ENCODE measurements around the gene STC2. TPM values are rescaled to one million over a fixed set of nuclear protein-coding genes. Genes with fewer than 3 reads are reported as not detected.
A peak's percentile ranks its signal among the peaks of the same experiment; 100 is the strongest.

Gene STC2
- total RNA-seq, 1 donor from 2014 or later, result 15.5 TPM

DNA sequence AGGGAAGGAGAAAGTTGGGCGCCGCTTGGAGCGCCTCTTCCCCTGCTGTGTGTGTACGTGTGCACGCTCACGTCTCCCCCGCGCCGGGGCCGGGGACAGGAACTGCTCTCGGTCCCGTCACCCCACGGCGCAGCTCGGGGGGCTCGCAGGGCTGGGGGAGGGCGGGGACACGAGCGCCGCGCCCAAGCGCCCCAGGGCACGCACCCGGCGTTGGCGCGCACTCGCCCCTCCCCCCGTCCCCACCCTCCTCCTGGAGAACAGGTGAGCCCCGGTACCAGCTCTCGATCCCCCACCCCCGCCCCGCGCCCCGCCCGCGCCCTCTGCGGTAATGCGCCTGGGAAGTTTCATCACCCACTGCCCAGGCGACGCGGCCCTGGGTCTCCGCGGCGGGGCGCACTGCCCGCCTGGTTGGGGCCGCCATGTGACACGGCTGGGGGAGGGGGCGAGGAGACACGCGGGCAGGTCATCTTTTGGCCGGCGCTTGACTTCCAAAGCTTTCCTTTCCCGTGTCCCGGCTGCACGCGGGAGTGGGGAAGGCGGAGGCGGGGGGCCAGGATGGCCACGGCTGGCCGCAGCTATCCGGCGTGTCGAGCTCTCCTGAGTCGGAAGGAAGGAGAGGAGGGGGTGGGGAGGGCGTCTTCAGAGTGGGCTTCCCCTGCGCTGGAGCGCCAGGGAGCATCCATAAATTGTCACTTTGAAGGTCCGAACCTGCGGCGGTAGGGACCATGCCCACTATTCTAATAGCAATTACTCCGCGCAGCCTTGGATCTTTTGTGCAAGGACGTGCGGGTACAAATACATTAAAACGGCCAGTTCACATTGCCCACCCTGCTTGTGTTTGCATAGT, 1.5 kb upstream of the STC2 start:
- DNase-seq (ENCODE audit: low spot score), result no peak

DNA sequence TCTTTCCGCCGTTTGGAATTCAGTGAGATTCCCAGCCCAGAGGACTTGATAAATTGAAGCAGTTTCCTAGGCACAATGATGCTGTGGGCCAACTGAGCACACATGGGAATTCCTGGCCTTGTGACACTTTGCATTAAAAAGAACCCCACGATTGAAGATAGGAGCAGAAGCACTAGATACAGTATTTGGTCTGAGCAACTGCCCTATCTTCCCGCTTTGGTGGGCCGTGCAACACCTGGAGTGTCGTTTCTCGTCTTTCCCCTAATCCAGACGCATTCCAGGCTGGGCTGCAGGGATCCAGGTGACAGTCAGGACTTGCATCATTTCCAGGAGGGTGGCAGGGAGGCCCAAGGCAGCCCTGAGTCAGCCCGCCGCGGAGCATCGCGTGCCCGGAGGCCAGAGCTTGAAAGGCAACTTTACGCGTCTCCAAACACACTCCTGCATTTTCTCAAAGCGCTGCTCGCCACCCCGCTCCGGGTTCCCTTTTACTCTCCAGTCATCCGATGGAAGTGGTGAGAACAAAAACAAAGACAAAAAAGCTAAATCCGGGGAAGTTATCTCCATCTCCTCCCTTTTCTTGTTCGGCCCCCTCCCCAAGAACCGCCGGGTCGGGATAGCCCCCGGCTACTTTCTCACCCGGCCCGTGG, 753 bp upstream of the STC2 start:
- no peak for DNase-seq (ENCODE audit: low spot score)

DNA sequence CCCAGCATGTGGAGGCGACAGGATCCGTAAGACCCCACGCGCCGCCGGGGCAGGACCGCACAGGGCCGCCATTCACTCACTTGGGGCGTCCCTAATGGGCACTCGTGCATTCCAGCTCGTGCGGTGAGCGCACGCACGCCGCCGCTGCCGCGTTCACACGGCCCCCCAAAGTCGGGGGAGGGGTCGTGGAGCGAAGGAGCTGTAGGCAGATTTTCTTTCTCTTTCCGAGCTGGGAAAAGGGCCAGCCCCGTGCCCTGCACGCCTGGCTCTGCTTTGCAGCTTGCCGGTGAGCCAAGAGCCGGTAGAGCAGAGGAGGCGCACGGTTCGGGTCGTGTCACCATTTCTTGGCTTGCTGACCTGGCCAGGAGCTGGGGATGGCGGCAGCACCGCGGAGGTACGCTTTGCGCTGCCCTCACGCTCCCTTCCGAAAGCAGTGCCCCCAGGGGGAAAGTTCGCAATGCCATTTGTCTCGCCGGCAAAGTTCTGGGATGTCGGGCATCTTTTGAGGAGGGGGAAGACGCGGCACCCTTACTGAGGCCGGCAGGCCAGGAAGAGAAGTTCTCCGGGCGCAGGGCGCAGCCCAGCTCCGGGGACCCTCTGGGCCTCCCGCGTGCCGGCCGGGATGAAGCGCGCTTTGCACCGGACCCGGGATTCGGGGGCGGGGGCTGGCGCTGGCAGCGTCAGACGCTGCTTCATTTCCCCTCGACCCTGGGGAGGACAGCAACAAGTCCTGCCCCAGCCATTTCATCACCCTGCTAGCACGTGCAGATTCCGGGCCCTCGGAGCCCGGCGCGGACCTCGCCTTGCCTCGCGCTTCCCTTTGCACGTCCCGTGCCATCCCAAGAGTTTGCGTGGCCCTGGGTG, 898 bp downstream of the STC2 start:
- no peak for DNase-seq (ENCODE audit: low spot score)

DNA sequence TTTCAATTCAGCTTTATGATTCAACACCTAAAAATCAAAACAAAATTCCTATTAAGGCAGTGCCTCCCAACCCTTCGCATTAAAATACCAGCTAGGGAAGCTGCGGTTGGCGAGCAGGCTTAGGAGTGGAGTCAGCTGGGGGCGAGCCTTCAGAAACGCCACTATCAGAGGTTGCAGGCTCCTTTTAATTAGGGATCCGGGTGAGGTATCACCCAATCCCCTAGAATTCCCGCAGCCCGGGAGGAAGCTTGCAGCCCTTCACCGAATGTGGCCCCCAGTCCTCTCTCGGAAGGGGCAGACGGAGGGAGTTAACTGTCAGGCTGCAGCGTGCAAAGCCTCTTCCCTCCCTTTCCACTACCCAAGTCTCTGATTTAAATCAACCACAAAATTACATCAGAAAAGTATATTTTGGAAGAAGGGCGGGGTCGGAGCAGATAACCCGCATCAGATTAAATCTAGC, 1.7 kb downstream of the STC2 start:
- DNase-seq (ENCODE audit: low spot score), result no peak

DNA sequence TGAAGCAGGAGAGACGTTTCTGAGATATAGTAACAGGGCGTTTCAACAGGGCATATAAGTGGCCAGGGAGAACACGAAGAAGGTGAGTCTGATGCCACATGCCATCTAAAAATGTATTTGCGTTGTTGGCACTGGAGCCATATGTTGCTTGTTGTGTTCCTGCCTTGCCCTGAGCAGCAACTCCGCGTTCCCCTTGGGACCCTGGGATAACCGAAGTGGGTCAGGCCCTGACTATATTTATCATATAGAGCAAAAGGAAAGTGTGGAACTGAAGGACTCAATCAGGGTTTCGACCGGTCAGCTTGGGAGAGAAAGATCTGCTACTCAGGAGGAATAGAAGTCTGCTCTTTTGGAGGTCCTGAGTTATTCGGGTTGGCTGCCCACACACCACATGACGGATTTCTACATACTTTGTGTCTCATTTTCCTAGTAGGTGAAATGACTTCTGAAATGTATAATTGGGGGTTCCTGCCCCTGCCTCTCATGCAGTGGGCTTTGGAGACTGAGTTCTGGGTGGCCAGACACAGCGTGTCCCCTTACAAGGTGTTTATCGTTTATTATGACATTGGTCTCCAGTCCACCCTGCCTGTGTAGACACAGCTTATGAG, 3.0 kb downstream of the STC2 start:
- peak; percentile 16 for DNase-seq (ENCODE audit: low spot score)

DNA sequence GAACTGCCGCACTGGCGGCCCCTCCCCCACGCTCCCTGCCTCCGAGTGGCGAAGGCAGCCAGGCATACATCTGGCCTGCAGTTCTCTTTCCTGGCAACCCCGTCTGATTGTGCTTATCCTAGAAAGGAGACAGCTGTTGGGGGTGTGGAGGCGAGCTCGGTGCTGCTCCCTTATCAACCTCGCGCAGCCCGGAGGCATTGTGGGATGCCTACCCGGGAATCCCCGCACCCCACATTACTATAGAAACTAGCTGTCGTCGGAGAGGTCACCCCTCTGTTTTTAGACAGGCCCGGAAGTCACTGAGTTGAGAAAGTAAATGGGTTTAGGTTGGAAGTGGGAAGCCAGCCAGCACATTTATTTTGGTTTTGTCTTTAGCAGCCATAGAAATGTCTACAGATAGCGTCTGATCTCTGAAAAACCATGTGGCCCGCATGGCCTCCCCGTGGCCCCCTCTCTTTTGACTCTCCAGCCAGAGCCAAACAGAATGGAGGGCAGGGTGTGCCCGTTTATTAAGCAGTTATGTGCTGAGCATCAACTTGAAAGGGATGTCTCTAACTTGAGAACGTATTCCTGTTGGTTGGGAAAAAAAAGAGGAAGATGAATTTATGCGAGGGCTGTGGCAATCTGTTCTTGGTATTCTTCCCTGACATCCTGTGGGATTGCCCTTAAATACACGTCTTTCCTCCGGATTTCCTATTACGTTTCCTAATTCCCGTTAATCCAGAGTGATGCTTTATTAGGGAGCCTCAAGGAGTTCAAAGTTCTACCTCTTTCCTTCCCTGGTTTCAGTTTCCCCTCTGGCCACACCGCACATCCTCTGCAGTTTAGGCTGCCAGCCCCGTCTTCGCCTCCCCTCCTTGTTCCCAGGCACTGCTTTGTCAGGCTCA, 3.9 kb downstream of the STC2 start:
- DNase-seq (ENCODE audit: low spot score), result peak; percentile 92

DNA sequence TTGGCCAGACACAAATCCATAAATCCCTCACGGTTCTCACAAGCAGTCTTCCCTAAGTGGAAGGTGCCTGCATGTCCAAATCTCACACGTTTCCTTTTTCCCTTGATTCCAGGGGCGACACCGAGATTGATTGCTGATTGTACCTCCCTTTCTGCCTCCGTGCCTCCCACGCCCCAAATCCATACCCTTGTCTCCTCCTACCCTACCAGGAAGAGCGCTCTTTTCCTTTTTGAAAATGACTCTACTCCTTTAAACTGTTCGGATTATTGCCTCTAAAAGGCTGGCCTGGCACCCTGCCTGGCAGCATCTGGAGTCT, 4.5 kb downstream of the STC2 start:
- DNase-seq (ENCODE audit: low spot score), result no peak

DNA sequence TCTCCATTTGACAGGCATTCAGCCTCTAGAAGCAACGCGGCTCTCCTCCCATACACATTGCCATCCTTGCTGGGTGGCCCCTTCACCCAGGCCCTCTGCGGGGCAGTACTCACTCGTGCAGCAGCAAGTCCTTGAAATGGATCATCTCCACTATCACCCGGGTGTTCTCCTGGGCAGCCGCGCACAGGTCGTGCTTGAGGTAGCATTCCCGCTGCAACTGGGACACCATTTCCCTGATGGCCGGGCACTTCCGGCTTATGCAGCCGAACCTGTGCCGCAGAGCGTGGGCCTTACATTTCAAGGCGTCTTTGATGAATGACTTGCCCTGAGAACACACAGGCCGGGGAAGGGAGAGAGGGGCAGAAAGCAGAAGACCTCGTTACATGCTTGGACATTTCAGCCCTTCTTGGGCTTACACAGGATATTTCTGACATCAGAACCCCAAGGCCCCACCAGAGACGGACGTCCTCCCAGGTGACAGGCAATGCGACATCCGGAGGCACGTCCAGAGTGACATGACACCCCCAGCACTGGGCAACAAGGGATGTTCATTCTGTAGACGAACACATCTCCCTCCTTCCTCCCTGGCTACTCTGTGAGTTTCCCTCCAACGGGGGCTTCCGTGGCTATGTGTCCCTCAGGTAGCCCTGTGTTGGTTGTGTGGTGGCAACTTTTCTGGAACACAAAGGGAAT, 5.0 kb downstream of the STC2 start:
- peak; percentile 88 for DNase-seq (ENCODE audit: low spot score)

DNA sequence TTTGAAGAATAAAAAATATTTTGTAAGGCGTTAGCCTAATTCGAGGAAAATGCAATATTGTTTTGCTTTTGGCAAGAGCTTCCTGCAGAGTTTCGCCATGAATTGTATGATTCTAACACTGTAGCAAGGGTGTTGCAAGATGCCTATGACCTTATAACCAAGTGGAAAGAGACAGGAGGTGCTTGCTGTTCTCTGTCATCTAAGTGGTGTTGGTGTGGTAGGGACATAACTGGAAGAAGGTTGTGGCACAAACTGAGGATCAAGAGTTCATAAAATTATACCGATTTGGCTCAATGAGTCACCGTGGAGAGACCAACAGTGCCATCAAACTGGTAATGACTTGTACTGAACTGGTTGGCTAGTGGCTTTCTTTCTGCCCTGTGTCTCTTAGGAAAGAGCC, 6.3 kb downstream of the STC2 start:
- DNase-seq (ENCODE audit: low spot score), result no peak

DNA sequence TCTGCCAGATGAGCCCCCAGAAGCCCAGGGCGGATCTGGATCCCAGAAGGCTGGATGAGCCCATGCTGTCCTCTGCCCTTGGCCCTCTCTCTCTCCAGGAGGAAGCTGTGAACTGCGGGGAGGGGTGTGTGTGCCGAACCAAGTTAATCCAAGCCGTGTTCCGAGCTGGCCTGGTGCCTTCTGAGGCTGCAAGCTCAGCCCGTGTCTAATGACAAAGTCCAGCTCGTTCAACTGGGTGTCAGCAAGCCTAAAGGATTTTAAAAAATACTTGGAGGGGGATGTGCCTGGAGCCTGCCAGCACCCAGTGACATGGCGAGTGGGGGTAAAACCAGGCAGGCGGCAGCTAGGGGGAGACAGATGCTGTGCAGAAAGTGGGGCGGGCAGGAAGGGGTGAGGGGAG, 8.0 kb downstream of the STC2 start:
- DNase-seq (ENCODE audit: low spot score), result peak; percentile 89

DNA sequence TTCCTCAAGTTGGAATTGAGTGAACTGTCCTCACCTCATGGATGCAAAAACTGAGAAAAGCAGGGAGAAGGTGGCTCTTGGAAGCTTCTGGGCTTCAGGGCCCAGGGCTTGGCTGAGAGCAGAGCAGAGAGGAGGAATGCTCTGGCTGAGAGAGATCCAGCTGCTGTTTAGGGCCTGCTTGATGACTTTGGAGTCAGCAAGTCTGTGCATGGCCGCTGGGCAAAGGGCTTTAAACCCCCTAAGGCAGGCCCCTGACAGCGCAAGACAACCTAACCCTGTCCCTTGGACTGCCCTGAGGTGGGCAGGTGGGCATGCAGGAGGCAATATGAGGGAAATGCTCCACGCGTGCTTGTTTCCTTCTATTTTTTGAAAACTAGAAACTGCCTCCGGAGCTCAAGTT, 8.6 kb downstream of the STC2 start:
- DNase-seq (ENCODE audit: low spot score), result peak; percentile 74

DNA sequence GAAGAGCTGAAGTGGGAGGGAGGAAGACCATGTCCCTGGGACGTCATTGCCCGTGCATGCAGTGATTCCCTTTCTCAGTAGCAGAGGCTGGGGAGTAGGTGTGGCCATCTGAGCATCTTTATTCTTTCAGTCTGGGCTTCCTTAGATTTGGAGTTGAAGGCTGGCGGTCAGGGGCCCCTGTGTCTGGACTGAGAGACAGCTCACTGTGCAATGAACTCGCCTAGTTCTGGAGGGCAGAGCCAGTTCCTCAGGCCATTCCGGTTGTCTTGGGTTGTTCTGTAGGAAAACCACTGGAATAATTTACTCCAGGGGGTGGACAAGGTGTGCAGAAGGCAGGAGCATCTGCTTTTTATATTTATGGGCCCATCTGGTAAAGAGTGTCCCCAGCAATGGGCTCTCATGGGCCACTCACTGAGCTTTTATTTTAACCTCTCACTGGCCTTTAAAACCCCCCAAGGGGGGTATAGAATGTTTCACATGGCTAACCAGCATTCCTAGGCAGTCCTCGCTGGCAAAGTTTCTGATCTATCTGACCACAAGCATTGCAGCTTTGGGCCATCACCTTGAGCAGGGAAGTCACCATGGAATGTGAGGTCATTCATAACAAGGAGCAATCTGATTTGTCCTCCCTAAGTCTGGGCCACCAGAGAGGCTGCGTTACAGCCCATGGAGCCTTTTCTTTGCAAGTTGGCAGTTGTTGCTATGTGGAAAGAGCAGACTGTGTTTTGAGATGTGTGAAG, 9.2 kb downstream of the STC2 start:
- peak; percentile 59 for DNase-seq (ENCODE audit: low spot score)

DNA sequence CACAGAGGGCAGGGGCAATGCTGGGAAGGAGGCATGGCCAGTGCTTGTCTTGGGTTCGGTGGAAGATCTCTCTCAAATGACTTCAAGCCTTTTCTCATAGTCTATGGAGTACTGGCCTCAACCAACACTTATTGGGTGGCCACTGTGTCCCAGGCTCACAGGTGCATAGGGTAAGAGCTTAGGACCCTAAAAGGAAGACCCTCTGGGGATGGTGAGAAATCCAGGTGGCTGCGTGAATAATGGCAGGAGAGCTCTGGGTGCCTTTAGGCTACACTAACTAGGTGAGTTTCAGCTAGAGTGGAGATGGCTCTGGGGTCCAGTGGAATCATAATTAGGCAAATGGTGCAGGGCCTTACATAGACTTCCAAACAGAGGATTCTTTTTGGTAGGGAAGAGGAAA, 9.9 kb downstream of the STC2 start:
- peak; percentile 53 for DNase-seq (ENCODE audit: low spot score)

DNA sequence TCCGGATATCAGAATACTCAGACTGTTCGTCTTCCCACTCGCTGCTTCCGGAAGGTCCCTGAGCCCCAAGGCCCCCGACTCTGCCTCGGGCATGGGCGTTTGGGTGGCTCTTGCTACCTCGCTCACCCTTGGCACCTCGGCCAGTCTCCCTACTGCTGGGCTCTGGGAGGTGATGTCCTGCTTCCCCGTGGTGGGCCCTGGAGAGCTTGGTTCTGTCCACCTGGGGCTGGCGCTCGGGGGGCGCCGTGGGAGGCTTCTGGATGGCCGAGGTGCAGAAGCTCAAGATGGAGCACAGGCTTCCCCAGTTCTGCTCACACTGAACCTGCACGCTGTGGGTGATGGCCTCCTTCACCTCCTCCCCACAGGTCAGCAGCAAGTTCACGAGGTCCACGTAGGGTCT, 10.4 kb downstream of the STC2 start:
- peak; percentile 84 for DNase-seq (ENCODE audit: low spot score)

DNA sequence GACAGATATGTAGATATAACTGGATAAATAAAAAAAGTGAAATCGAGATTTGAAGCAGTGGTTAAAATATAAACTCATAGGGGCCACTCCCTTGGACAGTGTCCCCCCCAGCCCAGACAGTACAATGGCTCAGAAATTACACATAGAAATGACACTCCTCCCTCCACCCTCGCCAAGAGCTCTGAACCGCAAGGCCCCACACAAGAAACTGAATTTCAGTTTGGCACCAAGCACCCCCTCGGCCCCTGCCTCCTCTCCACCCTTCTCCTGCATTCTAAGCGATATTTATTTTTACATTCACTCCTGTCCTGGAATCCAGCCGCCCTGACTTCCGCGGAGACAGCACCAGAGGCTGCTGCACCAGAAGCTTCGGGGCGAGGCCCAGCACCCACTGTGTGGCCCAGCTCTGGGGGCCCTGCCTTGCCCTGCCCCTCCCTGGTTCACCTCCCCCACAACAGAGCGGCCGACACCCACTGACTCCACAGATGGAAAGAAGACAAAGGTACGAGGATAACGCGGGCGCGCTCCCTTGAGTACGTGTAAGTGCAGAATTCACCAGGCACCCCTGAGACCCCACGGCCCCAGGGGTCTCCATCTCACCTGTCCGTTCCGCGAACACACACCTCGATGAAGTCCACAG, 11.0 kb downstream of the STC2 start:
- peak; percentile 87 for DNase-seq (ENCODE audit: low spot score)

DNA sequence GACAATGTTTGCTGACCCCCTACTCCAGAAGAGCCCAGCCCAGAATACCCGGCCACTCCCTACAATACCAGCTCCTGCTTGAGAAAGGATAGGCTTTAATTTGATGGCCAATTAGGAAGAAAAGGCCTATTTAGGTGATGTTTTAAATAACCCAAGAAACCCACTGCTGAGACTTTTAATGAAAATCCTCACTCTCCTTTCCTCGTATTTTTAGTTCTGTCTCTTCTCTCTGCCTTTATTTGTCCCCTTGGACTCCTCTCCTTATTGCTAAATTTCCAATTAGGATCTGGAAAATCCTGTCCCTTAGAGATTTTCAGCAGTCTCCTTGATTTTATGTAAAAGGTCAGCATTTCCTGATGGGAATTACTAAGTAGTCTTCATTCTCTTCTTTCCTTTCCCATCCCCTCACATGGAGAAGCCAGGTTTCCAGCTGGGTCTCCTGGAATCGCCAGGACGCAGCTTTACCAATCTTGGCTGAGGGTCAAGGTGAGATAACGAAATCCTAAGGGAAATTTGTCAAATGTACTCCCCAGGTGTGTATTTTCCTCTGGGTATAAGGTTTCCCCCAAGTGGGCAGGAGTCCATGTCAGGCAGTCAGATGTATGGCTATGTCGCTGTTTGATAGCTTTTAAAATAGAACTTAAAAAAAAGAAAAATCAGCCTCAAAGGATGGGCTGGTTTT, 11.7 kb downstream of the STC2 start:
- DNase-seq (ENCODE audit: low spot score), result peak; percentile 14

DNA sequence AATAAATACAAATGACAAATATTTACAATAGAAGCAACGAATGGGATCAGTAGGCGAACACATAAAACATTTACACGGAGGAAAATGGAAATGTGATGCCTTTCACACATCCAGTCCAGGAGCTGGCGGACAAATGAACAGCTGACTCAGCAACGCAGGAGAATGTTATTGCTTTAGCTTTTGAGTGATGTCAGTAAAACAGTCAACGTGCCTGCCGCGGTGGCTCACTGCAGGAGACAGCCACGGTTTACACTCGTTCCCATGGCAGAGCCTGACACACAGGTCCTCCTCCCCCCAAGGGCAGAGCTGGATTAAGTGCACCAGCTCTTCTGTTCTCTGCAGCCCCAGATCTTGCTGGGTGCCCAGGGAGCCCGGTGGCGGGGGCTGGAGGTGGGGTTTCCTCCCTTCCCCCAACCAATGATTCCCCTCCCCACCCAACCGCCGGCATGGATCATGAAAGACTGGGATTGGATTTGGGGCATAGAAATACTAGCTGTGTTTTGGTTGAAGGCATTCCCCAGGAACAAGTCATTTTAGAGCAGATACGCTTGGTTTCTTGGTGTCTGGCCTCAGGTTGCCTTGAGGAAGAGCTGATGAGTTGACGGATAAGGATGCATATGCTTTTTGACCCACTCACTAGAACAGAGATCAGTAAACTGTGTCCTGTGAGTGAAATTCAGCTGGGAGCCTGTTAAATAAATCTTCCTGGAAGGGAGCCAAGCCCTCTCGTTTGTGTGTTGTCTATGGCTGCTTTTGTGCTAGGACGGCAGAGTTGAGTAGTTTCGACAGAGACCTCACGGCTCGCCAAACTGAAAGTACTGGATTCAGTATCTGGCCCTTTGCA, 12.5 kb downstream of the STC2 start:
- DNase-seq (ENCODE audit: low spot score), result peak; percentile 81

Measured in mesenteric fat pad (tissue), 1 donor.